HG03175 (cell line): ENCODE results near the gene CTNNA2.

ENCODE experiments used
- ATAC-seq: cut with Tn5 transposase; IDR thresholded peaks from one replicate; pipeline ENCODE4 v1.9.1; 2021; ENCODE audit warnings: mild to moderate bottlenecking, moderate library complexity; ENCODE audit not compliant: unreplicated experiment

Gene CTNNA2

DNA sequence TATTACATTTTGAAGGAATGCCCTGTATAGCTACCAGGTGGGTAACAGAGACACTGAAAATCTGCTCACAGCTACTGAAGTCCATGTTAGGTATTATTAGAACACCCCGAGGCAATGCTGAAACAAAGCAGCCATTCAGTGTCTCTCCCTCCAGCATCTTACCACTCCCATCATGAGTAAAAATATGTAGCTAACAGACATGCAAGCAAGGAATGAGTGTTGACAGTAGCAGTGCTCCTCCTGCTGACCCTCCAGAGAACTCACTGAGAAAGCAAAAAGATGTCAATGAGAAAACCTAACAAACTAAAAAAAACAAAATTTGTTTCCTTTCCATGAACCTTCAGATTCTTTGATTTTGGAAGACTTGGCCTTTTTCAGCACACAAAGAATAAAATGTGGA, 397.8 kb downstream of the CTNNA2 start:
- ATAC-seq = no peak

DNA sequence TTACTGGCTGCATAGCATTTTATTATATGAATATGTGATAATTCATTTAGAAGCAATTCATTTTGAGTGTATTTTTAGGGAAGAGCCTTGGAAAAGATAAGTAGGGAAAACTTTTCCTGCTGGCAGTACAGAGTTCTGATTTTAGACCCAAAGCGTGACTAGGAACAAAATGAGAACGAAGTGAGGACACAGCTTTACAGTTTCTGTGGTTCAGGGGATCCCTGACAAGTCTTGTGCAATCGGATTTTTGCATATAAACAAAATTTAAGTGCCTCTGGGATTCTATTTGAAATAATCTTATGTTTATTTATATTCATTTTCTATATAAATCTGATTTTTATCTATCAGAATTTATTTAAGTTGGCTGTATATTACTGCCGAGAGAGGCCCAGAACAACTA, 402.6 kb downstream of the CTNNA2 start:
- ATAC-seq = no peak

DNA sequence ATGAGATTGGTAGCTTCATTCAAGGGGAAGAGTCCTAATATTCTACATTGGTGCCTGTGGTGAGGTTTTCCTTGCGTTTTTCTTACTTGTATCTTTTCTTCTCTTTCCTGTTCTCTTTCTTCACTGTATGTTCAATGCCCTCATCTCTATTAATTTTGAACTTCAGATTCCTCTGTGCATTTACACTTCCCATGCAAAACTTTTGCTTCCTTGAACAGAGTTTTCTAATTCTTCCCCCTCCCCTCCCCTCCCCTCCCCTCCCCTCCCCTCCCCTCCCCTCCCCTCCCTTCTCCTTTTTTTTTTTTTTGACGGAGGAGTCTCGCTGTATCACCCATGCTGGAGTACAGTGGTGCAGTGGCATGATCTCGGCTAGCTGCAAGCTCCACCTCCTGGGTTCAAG, 403.4 kb downstream of the CTNNA2 start:
- ATAC-seq = no peak

DNA sequence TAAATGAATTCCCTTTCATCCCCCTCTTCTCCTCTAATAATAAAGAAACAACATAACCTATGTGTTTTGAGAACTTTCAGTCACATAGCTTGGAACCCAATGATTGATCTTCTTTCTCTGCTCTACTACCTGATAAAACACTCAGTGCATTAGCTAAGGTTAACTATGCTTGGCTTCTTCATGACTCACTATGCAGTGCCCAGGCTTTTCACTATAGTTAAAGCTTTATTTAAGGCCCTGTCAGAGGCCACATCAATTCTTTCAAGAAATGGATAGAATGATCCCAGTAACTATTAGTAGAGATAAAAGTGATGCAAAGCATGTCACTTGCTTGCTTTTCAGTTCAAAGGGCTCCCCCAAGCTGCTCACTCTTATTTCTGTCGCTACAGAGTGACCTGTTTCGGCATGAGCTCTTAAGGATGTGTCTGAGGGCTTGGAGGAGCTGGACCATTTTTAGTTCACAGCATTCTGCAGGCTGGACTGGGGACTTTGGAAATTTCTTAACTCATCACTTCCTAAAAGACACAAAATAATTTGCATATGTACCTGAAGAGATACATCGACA, 407.7 kb downstream of the CTNNA2 start:
- ATAC-seq = no peak

DNA sequence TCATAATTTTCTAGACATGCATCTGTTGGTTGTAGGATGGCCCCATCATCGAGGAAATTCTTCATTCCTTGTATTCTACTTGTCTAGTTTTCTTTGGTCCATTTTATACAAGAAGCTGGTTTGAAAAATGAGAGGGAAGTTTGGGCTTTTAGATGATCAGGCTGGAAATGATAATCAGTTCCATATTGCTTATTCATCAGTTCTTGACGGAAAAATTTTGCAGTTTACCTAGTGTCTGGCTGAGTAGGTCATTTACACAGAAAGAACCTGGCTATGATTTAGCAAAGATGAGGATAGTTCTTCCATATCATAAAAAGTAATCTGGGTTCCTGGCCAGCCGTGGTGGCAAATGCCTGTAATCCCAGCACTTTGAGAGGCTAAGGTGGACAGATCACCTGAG, 416.8 kb downstream of the CTNNA2 start:
- ATAC-seq = no peak

DNA sequence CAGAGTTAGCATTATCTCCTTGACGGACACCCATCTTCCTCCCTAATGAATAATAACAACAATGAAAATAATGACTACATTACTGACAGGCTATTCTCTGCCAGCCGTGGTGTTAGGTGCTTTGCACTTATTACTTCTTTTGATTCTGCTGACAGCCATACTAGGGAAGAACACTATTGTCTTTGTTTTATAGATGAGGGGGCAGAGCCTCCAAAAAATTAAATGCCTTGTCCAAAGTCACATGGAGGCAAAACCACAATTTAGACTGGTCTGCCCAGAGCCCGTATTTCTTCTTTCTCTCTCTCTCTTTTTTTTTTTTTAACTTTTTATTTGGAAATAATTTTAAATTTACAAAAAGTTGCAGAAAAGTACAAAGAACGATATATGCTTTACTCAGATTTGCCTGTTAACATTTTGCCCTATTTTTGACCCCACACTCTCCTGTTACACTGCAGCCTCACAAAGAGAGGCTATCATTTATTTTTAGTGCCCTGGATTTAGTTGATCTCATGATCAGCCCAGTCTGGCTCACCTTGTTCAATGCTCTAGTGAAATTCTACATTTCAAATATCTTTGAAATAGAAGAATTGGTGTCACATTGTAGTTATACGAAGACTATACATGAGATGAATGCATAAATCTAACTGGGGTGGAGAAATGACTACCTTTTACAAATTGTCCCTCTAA, 422.3 kb downstream of the CTNNA2 start:
- ATAC-seq = no peak

DNA sequence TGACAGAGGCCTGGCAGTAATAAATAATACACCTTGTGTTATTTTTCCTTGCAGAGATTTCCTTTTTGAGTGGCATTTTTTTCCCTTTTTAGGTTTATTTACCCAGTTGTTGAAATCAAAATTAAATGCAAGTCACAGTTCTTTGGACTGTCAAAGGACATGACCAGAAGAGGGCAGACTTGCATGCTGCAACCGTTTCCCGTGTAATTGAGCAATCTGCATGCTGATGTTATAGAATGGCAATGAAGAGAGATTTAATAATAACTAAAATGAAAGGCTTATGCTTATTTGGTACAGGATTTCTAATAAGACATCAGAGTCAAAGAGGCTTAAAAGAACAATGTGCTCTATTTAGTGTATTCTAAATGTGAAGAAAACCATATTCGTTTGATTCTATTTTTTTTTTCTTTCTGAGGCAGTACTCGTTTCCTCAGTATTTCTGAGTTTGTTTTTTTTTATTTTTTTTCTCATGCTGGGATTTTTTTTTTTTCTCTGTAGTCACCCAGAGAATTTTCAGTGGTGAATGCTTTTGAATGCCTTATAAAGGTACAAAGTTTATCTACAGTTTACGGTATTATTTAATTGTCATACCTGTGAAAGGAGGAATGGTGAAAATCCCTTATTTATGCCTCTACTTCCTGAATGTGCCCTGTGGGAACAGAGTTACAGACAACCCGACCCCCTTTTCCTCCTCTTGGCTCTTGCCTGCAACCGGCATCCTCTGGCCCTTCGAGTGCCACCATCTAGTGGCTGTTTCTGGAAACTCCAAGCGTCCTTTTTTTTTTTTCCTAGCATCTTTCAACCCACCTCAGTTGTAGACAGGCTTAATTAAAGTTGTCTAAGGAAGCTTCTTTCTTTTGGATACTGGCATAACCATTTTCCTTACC, 423.2 kb downstream of the CTNNA2 start:
- ATAC-seq = peak; percentile 67

DNA sequence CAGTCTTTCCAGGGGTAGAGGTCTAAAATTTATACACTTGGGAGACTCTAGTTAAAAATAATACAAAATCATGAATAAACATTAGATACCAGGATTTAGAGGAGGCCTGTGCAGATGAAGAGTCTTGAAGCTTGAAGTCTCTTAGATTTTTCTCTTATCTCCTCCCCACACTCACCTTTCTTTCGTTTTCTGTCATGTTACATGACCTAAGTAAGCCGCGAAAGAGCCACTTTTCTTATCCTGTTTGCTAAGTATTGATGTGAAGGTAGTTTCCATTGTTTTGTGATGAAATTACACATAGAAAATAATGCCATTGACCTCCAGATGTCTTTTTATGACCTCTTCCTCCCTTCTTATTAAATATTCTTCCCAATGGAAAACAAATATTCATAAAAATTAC, 423.9 kb downstream of the CTNNA2 start:
- ATAC-seq = no peak

DNA sequence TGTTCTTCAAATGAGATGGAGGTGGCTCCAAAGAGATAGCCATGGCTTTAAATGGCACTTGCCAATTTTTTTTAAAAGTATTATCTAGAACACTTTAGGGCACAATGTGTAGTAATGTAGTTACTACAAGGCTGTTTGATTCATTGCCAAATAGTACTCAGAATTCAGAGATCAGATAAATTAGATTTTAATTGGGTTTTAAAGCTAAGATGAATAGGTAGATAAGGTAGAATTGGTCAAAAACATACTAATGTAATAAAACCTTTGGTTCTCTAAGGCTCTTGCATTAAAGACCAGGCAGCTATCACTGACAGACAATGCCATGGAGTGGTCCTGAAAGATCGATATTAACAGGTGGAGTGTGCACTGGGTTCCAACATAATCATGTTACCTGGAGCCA, 425.8 kb downstream of the CTNNA2 start:
- ATAC-seq = no peak

DNA sequence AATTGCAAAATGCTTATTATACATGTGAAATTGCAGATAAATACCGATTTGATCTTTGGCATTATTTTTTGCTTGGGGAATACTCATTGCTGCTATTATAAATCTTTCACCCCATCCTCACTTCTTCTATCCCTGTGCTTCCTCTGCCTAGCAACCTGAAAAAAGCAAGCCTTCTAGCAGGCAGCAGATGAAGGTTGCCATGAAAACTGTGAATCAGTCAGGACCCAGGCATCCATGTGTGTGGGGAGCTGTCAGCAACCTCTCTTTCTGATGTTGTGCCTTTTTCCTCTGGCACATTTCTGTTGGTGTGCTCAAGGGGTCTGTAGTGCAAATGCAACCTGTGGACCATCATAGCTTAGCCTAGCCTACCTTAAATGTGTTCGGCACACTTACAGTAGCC, 427.5 kb downstream of the CTNNA2 start:
- no peak for ATAC-seq

DNA sequence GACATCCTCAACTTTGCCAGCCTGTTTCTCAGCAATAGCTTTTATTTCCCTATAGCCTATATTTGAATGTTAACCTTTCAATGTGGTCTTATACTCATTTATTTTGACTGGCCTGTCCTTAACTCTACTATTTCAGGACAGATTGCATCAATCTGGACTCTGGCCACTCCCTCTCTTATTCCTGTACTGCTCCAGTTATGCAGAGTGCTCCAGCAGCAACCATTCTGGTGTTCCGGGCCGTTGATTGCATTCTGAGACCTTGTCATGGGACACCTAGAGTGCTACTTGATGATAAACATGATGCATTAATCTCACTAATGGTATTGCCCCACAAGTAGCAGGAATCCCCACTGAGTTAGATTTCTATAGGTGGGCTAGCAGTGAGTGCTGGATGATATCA, 428.3 kb downstream of the CTNNA2 start:
- ATAC-seq = no peak

DNA sequence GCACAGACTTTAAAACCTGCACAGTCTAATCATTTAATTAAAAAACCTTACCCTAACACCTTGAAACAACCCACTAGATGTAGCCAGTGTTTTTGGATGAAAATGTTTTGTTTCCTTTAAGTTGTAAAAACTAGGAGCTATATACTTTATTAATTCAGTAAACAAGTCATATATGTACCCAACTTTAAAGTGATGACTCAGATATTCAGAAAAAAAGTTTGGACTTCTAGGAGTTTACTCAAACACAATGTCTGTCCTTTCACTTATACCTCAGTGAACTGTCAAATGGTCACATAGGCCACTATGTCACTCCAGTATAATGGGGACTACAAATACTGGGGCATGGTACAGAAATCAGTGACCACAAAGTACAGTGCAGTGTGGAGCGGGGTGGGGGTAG, 431.4 kb downstream of the CTNNA2 start:
- ATAC-seq = no peak

DNA sequence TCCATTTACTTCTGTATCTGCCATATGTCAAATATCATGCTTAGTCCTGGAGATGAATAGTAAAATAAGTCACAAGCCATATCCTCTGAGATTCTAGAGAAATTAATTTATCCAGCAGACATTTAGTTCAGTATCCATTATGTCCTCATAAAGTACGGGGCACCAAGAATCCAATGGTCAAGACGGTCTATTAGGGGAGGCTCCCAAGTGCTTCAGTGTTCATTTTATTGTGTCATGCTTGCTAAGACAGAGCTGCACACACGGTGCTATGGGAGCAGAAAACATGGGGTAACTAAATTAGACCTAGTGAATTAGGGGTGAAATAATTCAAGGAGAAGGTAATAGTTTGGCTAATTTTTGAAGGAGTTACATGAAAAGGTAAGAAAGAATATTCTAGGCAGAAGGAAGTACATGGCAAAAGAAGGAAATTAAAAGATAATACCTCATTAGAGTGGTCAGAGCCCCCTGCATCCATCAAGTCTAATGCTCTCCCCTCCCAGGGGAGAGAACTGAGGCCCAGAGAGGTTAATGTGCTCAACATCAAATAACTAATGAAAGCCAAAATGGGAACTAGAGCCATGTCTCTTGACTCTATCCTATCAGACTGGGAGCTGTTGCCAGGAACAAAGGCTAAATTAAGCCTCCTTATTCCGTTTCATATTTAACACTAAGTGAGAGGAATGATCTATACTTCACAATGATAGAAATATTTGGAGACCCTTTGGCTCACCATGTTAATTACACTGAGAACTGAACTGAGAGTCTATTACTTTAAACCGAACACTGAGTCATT, 433.0 kb downstream of the CTNNA2 start:
- ATAC-seq = no peak

DNA sequence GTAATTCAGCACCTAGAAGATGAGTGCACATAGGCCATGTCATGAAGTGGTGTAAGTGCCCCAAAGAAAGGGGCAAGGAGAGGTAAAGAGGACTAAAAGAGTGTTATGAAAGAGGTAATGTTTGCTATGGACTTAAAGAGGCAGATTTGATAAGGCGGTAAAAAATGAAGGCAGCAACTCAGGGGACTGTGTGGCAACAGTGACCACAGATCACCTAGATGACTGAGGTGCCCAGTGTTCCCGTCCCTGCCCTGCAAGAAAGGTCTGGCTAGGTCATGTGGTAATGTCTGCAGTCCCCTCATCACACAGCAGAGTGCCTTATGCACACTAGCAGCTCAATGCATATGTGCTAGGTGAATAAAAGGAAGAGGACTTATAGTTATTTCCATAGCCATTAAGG, 434.9 kb downstream of the CTNNA2 start:
- no peak for ATAC-seq

DNA sequence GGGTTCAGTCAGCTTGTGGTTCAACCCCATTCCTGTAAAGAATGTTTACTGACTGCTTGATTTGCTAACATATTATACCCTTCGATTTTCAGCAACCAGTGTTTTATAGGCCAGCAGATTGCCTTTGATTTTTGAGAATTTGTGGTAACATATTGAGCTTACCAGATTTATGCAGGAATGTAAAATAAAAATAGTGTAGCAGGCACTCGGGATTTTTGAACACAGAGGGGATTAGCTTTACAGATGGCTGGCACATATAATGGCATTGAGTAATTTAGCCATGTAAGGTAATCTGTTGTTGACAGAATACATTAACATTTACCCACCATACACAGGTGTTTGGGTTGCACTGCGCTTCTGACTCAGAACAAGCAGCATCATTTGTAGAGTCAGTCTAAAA, 437.7 kb downstream of the CTNNA2 start:
- ATAC-seq = no peak

DNA sequence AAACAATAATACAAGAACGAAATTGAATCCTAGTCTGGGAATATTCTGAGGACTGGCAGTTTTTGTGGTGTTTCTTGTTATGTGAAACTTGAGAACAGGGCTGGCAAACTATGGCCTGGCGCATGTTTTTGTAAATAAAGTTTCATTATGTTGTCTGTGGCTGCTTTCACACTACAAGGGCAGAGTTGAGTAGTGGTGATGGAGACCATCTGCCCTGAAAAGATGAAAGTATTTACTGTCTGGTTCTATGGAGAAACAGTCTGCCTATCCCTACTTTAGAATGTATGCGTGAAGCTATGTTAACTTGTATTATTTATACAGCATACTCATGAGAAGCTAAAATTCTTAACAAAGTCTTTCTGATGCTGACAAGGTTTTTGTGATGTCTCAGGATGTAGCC, 439.8 kb downstream of the CTNNA2 start:
- ATAC-seq = no peak

DNA sequence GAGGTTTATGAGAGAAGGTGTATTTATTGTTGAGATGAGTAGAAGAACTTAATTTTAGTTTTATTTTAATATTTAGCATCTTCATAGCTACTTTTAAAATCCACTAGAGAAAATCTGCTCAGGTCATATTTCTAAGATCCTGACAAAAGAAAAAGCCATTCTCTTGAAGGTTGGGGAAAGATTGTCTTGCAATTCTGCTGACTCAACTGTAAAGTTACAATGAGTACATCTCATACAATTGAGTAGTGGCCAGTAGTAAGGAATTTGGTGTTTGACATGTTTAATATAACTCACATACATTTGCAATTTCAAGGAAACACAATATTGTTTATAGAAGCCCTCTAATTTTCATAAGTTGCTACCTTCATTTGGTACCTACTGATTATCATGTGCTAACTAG, 447.2 kb downstream of the CTNNA2 start:
- ATAC-seq = no peak

DNA sequence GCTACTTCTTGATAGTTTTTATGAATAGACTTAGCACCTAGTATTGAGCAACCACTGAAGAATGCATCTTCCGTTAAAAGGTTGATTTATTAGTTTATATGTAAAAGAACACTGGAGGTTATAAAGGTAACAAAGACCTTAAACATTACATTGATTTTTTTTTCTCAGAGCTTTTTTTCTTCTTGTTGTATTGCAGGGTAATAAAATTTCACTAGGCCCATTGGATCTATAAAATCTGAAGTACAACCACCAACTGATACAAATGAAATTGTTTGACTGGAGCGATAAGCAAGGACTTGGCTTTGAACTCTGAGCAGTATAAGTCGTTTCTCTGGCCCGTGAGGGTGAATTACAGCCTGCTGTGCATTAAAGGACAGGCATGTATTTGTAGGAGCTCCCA, 447.7 kb downstream of the CTNNA2 start:
- ATAC-seq = no peak

DNA sequence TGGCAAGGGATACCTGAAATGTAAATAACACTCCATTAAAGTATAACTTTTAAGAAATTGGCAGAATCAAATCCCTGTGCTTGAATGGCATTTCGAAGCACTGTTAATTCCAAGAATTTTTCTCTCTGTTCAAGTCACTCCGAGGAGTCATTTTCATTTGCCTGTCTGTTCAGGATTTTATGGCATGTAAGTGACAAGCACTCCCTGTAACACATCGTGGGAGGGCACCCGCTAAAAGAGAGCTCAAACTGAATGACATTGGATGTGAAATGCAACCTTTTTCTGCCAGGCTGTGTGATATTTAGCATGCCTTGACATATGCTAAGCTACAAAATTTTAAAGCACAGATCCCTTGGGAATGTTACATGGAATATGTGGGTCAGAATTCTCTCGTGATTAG, 452.1 kb downstream of the CTNNA2 start:
- no peak for ATAC-seq

DNA sequence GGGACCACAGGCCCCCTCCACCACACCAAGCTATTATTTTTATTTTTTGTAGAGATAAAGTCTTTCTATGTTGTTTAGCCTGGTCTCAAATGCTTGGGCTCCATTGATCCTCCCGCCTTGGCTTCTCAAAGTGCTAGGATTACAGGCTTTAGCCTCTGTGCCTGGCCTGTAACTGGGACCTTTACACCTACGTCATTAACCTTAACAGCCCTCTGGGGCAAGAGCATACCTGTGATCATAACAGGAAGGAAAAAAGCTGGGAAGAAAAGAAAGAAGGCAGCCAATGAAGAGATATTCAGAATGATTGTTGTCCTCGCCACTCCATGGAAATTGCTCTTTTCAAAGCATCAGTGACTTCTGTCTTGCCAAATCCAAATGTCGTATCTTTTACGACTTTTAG, 453.5 kb downstream of the CTNNA2 start:
- no peak for ATAC-seq

DNA sequence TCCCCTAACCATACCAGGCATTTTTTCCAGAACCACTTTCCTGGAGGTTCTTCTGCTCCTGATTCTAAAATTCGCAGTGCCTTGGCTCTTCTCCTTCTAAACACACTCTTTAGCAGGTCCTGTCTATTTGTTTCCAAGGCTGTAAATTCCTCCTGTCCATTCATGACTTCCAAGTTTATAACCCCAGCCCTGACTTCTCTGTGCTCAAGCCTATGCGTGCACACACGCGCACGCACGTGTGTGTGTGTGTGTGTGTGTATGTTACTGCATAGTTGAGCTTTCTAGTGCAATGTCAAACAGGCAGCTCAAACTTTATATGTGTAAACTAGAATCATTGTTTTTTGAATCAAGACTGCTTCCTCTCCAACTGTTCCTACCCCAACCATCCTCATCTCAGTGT, 454.0 kb downstream of the CTNNA2 start:
- no peak for ATAC-seq
